Stomach (tissue), 9 donors: ENCODE data around the gene LGR4. TPM values are rescaled to one million over a fixed set of nuclear protein-coding genes. Genes with fewer than 3 reads are reported as not detected.

ENCODE experiments used
- DNase-seq, 2 donors: peaks; one replicate each; pipeline versions ENCODE4 v3.0.0 to v3.0.0-alpha.2; 2013 to 2019
- H3K27ac ChIP-seq, 5 donors: fragments of 200-600 bp in 4 of 5; sonication (generic) in 4 of 5; one replicate each; pipeline ENCODE4 v1.5.1; 2013 to 2019; ENCODE audit warnings: mild to moderate bottlenecking in 1 of 5, moderate library complexity in 1 of 5
- H3K27me3 ChIP-seq, 3 donors: fragments of 200-600 bp; sonication (generic); one replicate each; pipeline ENCODE4 v1.5.1; 2017 to 2019; ENCODE audit warnings: mixed run types in 1 of 3
- H3K36me3 ChIP-seq, 4 donors: fragments of 200-600 bp; sonication (generic); 1 replicate in 3 of 4; 2 replicates in 1 of 4; pipeline ENCODE4 v1.5.1; 2016 to 2019
- H3K4me1 ChIP-seq, 4 donors: fragments of 200-600 bp; sonication (generic); one replicate each; pipeline ENCODE4 v1.5.1; 2016 to 2019
- H3K4me3 ChIP-seq, 4 donors: fragments of 200-600 bp; sonication (generic) in 3 of 4; one replicate each; pipeline ENCODE4 v1.5.1; 2016 to 2019; ENCODE audit warnings: mild to moderate bottlenecking in 1 of 4
- H3K9me3 ChIP-seq, 4 donors: fragments of 200-600 bp; sonication (generic); one replicate each; pipeline ENCODE4 v1.5.1; 2016 to 2019
- EP300 ChIP-seq: sonication (generic); formaldehyde crosslinking; IDR thresholded peaks from one replicate; pipeline ENCODE4 v1.6.1; 2017; ENCODE audit warnings: antibody characterized with exemption
- POLR2A ChIP-seq, 4 donors: fragments of 450-650 bp; IDR thresholded peaks; one replicate each; pipeline ENCODE4 v1.6.1; 2016; ENCODE audit warnings: antibody characterized with exemption in 4 of 4, control low read depth in 2 of 4, mild to moderate bottlenecking in 1 of 4, moderate library complexity in 1 of 4
- POLR2AphosphoS5 ChIP-seq, 3 donors: sonication (generic); formaldehyde crosslinking; IDR thresholded peaks; one replicate each; pipeline ENCODE4 v1.6.1; 2016; ENCODE audit warnings: antibody characterized with exemption in 3 of 3
- WGBS, 5 donors: extraction: QIAGEN DNeasy Blood & Tissue Kit in 3 of 5; methylation state at CpG; one replicate each; pipeline versions ENCODE4 v1.1.5 to v1.1.7; 2013 to 2018; 5-methylcytosine and 5-hydroxymethylcytosine counted together
- intact Hi-C: fragments of 100-400 bp; cut with DNase I; formaldehyde crosslinking; loops from one replicate; pipeline ENCODE4 v1.15.1; 2023; ENCODE audit warnings: low total_unique reads
- polyA plus RNA-seq, 3 donors: library from polyadenylated mRNA; stranded (reverse); fragments of 200-250 nt; gene quantifications; one replicate each; pipeline ENCODE4 v1.2.3, GENCODE V29; 2013
- total RNA-seq, 5 donors: library from RNA; depleted of rRNA; stranded (reverse); fragments of >200 nt; gene quantifications; one replicate each; pipeline versions ENCODE4 v1.1.0 to v1.2.3, GENCODE V29; 2014 to 2016
- TF ChIP-seq, protein P1 (sequence below), 7 experiments: fragments of 450-650 bp in 4 of 7; fragments of 200-600 bp in 3 of 7; sonication (generic) in 3 of 7; IDR thresholded peaks; one replicate each; pipeline ENCODE4 v1.5.1; 2016 to 2019; ENCODE audit warnings: antibody characterized with exemption in 7 of 7, control low read depth in 2 of 7, mild to moderate bottlenecking in 1 of 7
- donor health status: healthy with polysubstance abuse.
- donor health status: Bipolar disorder and iron deficiency.
- donor health status: healthy.

Gene LGR4
- total and polyA plus RNA-seq, 8 donors = 5.6 to 236 (median 31.3) TPM

GRCh38 chr11:27398400-27398770 is 74.2 kb downstream of the LGR4 start:
- H3K4me3 ChIP-seq = no peak overlapping the region
- no peaks in the 10 kb centered on the region for H3K27me3 ChIP-seq
- TF ChIP-seq POLR2A (IDR thresholded peaks at IDR 0.05) (no peak), POLR2AphosphoS5 (IDR thresholded peaks at IDR 0.05) (no peak), EP300 (no peak)
- TF ChIP-seq, protein P1, sequence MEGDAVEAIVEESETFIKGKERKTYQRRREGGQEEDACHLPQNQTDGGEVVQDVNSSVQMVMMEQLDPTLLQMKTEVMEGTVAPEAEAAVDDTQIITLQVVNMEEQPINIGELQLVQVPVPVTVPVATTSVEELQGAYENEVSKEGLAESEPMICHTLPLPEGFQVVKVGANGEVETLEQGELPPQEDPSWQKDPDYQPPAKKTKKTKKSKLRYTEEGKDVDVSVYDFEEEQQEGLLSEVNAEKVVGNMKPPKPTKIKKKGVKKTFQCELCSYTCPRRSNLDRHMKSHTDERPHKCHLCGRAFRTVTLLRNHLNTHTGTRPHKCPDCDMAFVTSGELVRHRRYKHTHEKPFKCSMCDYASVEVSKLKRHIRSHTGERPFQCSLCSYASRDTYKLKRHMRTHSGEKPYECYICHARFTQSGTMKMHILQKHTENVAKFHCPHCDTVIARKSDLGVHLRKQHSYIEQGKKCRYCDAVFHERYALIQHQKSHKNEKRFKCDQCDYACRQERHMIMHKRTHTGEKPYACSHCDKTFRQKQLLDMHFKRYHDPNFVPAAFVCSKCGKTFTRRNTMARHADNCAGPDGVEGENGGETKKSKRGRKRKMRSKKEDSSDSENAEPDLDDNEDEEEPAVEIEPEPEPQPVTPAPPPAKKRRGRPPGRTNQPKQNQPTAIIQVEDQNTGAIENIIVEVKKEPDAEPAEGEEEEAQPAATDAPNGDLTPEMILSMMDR (IDR thresholded peaks at IDR 0.05) = no peak
- WGBS, 5 donors = 65 to 94% (median 86%) methylated on average over 3 of the region's 3 CpGs
- intact Hi-C loops = no loop called here
- H3K27ac ChIP-seq = peak overlapping the region in 3 of 5 donors; percentile 11 to 23 (median 14)
- no peak for DNase-seq
- H3K9me3 ChIP-seq = no peaks in the 10 kb centered on the region
- peaks cover 36 to 74% (median 53%) of the 10 kb centered on the region in 4 donors for H3K4me1 ChIP-seq
- H3K36me3 ChIP-seq = no peaks in the 10 kb centered on the region

DNA sequence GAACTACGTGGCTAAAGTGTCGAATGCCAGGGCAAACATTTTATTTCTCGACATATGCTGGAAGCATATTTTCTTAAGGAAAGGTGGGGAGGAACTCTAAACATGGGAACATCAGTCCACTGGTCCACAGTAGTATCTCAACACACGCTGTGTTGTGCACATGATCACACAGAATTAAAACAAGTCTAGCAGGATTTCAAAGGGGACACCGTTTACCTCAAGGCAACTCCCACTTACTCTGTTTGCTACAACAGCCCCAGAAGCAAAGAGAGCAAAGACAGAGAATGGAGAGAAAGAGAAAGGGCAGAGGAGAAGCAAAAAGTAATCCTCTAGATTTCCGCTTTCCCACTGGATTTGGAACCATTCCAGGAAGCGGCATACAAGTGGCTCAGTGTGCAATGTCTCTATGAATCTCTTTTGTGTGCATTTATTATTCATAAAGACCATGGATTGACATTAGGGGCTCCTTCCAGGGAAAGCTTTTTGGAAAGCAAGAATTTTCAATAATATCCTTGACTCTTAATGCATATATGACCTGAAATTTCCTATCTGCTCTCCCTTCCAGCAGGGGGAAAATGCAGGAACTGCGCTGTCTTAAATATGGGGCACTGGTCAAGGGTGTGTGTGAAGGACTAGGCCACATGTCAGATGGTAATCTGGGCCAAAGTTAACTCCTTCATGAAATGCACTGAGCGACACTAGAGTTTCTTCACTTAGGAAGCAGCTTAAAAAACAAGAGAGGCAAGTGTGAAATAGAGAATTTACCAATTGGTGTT is 74.8 kb downstream of the LGR4 start:
- 32 to 62% (median 47%) methylated on average over 9 of the region's 9 CpGs for WGBS, 5 donors
- DNase-seq = peak in 1 of 2 donors; percentile 67
- H3K9me3 ChIP-seq = no peaks in the 10 kb centered on the region
- H3K4me1 ChIP-seq = peaks cover 38 to 75% (median 56%) of the 10 kb centered on the region in 4 donors
- no peaks in the 10 kb centered on the region for H3K36me3 ChIP-seq
- no peaks in the 10 kb centered on the region for H3K27me3 ChIP-seq
- TF ChIP-seq POLR2A (IDR thresholded peaks at IDR 0.05) (no peak), EP300 (no peak), POLR2AphosphoS5 (IDR thresholded peaks at IDR 0.05) (no peak)
- TF ChIP-seq, protein P1 (IDR thresholded peaks at IDR 0.05) = no peak
- H3K4me3 ChIP-seq = no peak overlapping the region
- H3K27ac ChIP-seq = peak overlapping the region in 4 of 5 donors; percentile 11 to 82 (median 65)
- intact Hi-C loops = no loop called here

DNA sequence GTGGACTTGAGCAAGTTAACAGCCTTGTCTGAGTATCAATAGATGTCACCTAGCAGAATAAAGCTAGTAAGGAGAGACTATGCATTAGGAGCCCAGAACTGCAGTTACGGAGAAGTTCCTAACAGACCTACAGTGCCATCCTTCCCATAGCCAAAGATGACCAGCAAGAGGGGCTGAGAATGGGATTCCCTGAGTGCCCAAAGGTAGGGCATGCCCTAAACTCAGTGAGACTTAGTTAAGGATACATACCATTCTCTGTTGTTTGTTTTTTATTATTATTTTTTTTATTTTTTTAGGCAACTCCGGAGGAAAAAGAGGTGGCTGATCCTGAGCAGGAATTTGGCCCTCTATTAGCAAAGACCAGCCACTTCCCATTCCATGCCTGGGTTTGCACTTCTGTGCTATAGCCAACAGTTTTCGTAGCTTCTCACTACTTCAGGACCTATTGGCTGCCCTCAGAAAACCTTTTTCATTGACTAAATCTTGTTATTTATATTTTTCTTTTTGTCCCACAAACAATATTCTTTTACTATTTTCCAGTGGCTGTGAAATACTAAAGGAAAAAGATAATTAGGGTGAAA is 76.2 kb downstream of the LGR4 start:
- intact Hi-C loops = no loop called here
- H3K27ac ChIP-seq = peak overlapping the region; percentile 64 to 82 (median 73)
- no peaks in the 10 kb centered on the region for H3K36me3 ChIP-seq
- no peak for DNase-seq
- no peaks in the 10 kb centered on the region for H3K27me3 ChIP-seq
- peak overlapping the region in 1 of 4 donors; percentile 4 for H3K4me3 ChIP-seq
- H3K4me1 ChIP-seq = peaks cover 46 to 77% (median 58%) of the 10 kb centered on the region in 4 donors
- H3K9me3 ChIP-seq = no peaks in the 10 kb centered on the region
- no peak for TF ChIP-seq POLR2AphosphoS5 (IDR thresholded peaks at IDR 0.05)
- TF ChIP-seq POLR2A (IDR thresholded peaks at IDR 0.05) = no peak
- no peak for TF ChIP-seq EP300
- TF ChIP-seq, protein P1 (IDR thresholded peaks at IDR 0.05) = no peak
- WGBS, 5 donors = 30 to 55% (median 42%) methylated on average over 3 of the region's 3 CpGs

GRCh38 chr11:27395556-27396258 is 76.9 kb downstream of the LGR4 start:
- no peaks in the 10 kb centered on the region for H3K36me3 ChIP-seq
- intact Hi-C loops = no loop called here
- no peaks in the 10 kb centered on the region for H3K9me3 ChIP-seq
- WGBS, 5 donors = 18 to 34% (median 24%) methylated on average over 7 of the region's 7 CpGs
- H3K27me3 ChIP-seq = no peaks in the 10 kb centered on the region
- TF ChIP-seq POLR2AphosphoS5 (IDR thresholded peaks at IDR 0.05) = peak in 2 of 3 donors; percentile 56 to 64
- TF ChIP-seq, protein P1 (IDR thresholded peaks at IDR 0.05) = no peak
- DNase-seq = peak; percentile 40 to 85
- peak overlapping the region; percentile 64 to 82 (median 73) for H3K27ac ChIP-seq
- H3K4me1 ChIP-seq = peaks cover 46 to 83% (median 59%) of the 10 kb centered on the region in 4 donors
- H3K4me3 ChIP-seq = peak overlapping the region in 2 of 4 donors; percentile 3 to 4
